ENCODE results near the gene BUD23. TPM values are rescaled to one million over a fixed set of nuclear protein-coding genes. Genes with fewer than 3 reads are reported as not detected.
A peak's percentile ranks its signal among the peaks of the same experiment; 100 is the strongest.

BUD23 gene
- total and polyA plus RNA-seq, 4 experiments from 2014 or later: 54.3 to 187 (median 87.5) TPM

DNA sequence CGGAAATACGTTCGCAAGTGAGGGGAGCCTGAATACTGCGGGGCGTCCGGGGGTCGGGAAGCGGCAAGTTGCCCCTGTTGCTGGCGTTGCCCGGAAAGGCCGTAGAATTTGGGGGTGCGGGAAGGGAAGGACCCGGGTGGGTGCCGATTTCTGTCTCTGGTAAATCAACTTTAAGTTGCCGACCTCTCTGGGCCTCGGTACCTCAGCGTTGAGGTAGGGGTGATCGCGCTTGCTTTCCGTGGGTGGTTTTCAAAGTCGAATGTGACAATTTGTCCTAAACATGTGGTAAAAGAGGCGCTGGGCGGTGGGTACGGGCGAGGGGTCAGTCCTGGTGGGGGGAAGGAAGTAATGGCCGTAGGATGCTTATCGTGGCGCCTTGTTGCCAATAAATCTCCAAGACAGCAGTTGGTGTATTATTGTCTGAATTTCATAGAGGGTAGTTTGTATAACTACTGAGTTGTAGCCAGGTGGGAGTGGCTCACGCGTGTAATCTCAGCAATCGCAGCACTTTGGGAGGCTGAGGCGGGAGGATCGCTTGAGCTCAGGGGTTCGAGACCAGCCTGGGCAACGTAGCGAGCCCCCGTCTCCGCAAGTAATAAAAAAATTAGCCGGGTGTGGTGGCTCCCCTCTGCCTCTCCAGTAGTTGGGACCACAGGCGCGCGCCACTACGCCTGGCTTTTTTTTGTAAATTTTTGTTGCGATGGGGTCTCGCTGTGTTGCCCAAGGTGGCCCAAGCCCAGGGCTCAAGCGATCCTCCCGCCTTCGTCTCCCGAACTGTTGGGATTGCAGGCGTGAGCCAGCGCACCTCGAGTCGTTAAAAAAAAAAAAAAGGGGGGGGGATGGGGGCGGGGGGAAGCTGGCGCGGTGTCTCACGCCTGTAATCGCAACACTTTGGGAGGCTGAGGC lies 644 bp downstream of the BUD23 start:
- Histone ChIP-seq H3K4me3 (ENCODE audit: low read length in 2 of 2) (peak overlapping the region; percentile 89 to 98), H3K27me3 (ENCODE audit: insufficient read depth, low read length) (no peaks in the 10 kb centered on the region), H3K9me3 (ENCODE audit: control insufficient read depth in 1 of 2, low read length in 2 of 2) (no peaks in the 10 kb centered on the region), H3K4me1 (ENCODE audit: insufficient read depth, low read length) (peaks cover 28% of the 10 kb centered on the region), H3K36me3 (ENCODE audit: insufficient read depth, low read length) (peaks cover 18% of the 10 kb centered on the region), H3K27ac (ENCODE audit: low read depth, low read length) (peak overlapping the region; percentile 78)
- intact Hi-C loops (cut with micrococcal nuclease): loop anchor here (1.0 kb wide), 5 partner anchors 17 to 127 kb away; partner anchors contain the start of genes ABHD11, BCL7B, TBL2 and VPS37D
- peaks cover 0 to 1% (median 0%) of the 10 kb centered on the region in 8 donors for H3K9me3 Mint-ChIP-seq
- no peaks in the 10 kb centered on the region for H3K27me3 Mint-ChIP-seq
- ChIA-PET POLR2A (ENCODE audit: partially characterized antibody) (interaction anchor here (1.0 to 1.3 kb wide), 3 partner anchors 16 to 34 kb away, joined by 3 to 4 read pairs (median 3); no protein-coding TSS in a partner anchor), CTCF (ENCODE audit: partially characterized antibody) (no interaction called here)
- H3K4me3 Mint-ChIP-seq: peak overlapping the region; percentile 94 to 99 (median 96)
- H3K4me1 Mint-ChIP-seq: peaks cover 19 to 47% (median 31%) of the 10 kb centered on the region in 4 donors
- no peak for DNase-seq
- H3K36me3 Mint-ChIP-seq: peaks cover 19 to 37% of the 10 kb centered on the region in 2 donors
- peak overlapping the region; percentile 94 to 97 (median 95) for H3K27ac Mint-ChIP-seq

DNA sequence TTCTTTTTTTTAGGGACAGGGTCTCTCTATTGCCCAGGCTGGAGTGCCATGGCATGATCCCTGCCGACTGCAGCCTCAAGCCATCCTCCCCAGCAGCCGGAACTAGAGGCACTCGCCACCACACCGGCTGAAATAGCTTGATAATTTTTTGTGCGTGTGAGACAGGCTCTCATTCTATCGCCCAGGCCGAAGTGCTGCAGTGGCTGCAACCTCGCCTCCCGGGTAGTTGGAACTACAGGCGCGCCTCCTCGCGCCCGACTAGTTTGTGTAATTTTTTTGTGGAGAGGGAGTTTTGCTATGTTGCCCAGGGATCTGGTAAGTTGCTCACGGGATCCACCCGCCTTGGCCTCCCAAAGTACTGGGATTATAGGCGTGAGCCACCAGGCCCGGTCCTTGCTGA lies 1.9 kb downstream of the BUD23 start:
- peaks cover 28% of the 10 kb centered on the region for H3K4me1 ChIP-seq (ENCODE audit: insufficient read depth, low read length)
- H3K27me3 Mint-ChIP-seq: no peaks in the 10 kb centered on the region
- ChIA-PET CTCF (ENCODE audit: partially characterized antibody) (no interaction called here), POLR2A (ENCODE audit: partially characterized antibody) (no interaction called here)
- H3K4me3 ChIP-seq (ENCODE audit: low read length in 2 of 2): no peak overlapping the region
- peaks cover 26% of the 10 kb centered on the region for H3K36me3 ChIP-seq (ENCODE audit: insufficient read depth, low read length)
- H3K4me1 Mint-ChIP-seq: peaks cover 20 to 47% (median 34%) of the 10 kb centered on the region in 4 donors
- peaks cover 26 to 45% of the 10 kb centered on the region in 2 donors for H3K36me3 Mint-ChIP-seq
- no peaks in the 10 kb centered on the region for H3K9me3 ChIP-seq (ENCODE audit: control insufficient read depth in 1 of 2, low read length in 2 of 2)
- intact Hi-C loops (cut with micrococcal nuclease): no loop called here
- H3K27ac ChIP-seq (ENCODE audit: low read depth, low read length): no peak overlapping the region
- H3K9me3 Mint-ChIP-seq: peaks cover 0 to 1% (median 0%) of the 10 kb centered on the region in 8 donors
- H3K27ac Mint-ChIP-seq: peak overlapping the region in 1 of 7 donors; percentile 50
- H3K27me3 ChIP-seq (ENCODE audit: insufficient read depth, low read length): no peaks in the 10 kb centered on the region
- no peak for DNase-seq
- peak overlapping the region in 6 of 8 donors; percentile 26 to 77 (median 64) for H3K4me3 Mint-ChIP-seq

DNA sequence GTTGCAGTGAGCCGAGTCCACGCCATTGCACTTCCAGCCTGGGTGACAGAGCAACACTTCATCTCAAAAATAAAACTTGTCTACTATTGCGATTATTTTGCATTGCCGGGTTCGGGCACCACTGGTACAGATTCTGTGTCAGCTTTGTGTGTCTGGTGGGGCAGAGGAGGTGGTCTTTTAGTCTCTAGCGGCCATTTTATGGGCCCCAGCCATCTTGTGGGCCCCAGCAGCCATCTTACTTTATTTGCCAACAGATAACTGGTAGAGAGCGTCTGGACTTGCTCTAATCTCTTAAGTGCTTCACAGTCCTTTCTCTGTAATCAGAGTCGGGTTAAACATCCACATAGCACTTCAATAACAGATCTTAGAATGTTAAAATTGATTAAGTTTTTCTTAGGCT lies 4.9 kb downstream of the BUD23 start:
- peaks cover 46 to 60% of the 10 kb centered on the region in 2 donors for H3K36me3 Mint-ChIP-seq
- no peaks in the 10 kb centered on the region for H3K27me3 Mint-ChIP-seq
- Histone ChIP-seq H3K4me1 (ENCODE audit: insufficient read depth, low read length) (peaks cover 6% of the 10 kb centered on the region), H3K4me3 (ENCODE audit: low read length in 2 of 2) (no peak overlapping the region), H3K27me3 (ENCODE audit: insufficient read depth, low read length) (no peaks in the 10 kb centered on the region), H3K27ac (ENCODE audit: low read depth, low read length) (no peak overlapping the region), H3K36me3 (ENCODE audit: insufficient read depth, low read length) (peaks cover 51% of the 10 kb centered on the region), H3K9me3 (ENCODE audit: control insufficient read depth in 1 of 2, low read length in 2 of 2) (no peaks in the 10 kb centered on the region)
- POLR2A ChIA-PET (ENCODE audit: partially characterized antibody): no interaction called here
- H3K4me1 Mint-ChIP-seq: peaks cover 6 to 27% (median 16%) of the 10 kb centered on the region in 4 donors
- DNase-seq: no peak
- peak overlapping the region in 1 of 8 donors; percentile 31 for H3K4me3 Mint-ChIP-seq
- H3K27ac Mint-ChIP-seq: peak overlapping the region in 1 of 7 donors; percentile 60
- CTCF ChIA-PET (ENCODE audit: partially characterized antibody): no interaction called here
- H3K9me3 Mint-ChIP-seq: peaks cover 0 to 1% (median 0%) of the 10 kb centered on the region in 8 donors
- intact Hi-C loops (cut with micrococcal nuclease): no loop called here

DNA sequence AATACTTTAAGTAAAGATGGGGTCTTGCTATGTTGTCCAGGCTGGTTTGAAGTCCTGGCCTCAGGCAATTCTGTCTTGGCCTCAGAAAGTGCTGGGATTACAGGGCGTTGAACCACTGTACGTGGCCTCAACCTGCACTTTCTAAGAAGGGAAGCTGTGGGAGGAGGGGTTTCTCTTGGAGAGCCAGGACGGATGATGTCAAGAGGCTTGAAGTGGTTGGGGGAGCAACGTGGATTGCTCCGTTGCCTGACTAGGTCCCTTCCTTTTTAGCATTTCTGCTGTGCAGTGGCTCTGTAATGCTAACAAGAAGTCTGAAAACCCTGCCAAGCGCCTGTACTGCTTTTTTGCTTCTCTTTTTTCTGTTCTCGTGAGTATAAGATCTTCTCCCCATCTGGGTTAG lies 7.2 kb downstream of the BUD23 start:
- Histone ChIP-seq H3K9me3 (ENCODE audit: control insufficient read depth in 1 of 2, low read length in 2 of 2) (no peaks in the 10 kb centered on the region), H3K4me3 (ENCODE audit: low read length in 2 of 2) (no peak overlapping the region), H3K27ac (ENCODE audit: low read depth, low read length) (no peak overlapping the region), H3K36me3 (ENCODE audit: insufficient read depth, low read length) (peaks cover 72% of the 10 kb centered on the region), H3K4me1 (ENCODE audit: insufficient read depth, low read length) (no peaks in the 10 kb centered on the region), H3K27me3 (ENCODE audit: insufficient read depth, low read length) (no peaks in the 10 kb centered on the region)
- CTCF ChIA-PET (ENCODE audit: partially characterized antibody): no interaction called here
- peaks cover 57 to 64% of the 10 kb centered on the region in 2 donors for H3K36me3 Mint-ChIP-seq
- H3K9me3 Mint-ChIP-seq: peaks cover 0 to 1% (median 0%) of the 10 kb centered on the region in 8 donors
- H3K27ac Mint-ChIP-seq: peak overlapping the region in 1 of 7 donors; percentile 3
- no peak overlapping the region for H3K4me3 Mint-ChIP-seq
- H3K4me1 Mint-ChIP-seq: peaks cover 5 to 13% (median 9%) of the 10 kb centered on the region in 4 donors
- H3K27me3 Mint-ChIP-seq: no peaks in the 10 kb centered on the region
- intact Hi-C loops (cut with micrococcal nuclease): no loop called here
- no peak for DNase-seq
- POLR2A ChIA-PET (ENCODE audit: partially characterized antibody): interaction anchor here (0.7 kb wide), 1 partner anchor 23 kb away, joined by 3 read pairs; the partner anchor contains the start of gene VPS37D

DNA sequence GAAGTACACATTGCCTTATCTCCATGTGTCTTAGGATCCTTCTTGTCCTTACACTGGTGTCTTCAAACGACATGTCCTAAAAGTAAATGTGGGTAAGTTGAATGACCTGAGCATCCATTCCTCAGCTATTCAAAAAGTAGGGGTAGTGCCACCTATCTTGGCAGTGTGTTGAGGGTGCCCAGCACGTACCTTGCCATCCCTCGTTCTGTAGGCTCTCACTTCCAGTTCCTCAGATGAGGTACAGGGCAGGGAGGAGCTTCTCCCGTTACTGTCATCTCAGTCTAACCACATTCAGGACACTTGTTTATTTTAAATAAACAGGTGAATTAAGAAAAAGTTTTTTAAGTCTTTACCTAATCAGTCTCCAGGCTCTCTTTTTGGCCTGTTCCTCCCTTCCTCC lies 13.0 kb downstream of the BUD23 start:
- POLR2A ChIA-PET (ENCODE audit: partially characterized antibody): no interaction called here
- intact Hi-C loops (cut with micrococcal nuclease): no loop called here
- H3K27ac Mint-ChIP-seq: peak overlapping the region in 1 of 7 donors; percentile 7
- H3K27me3 Mint-ChIP-seq: no peaks in the 10 kb centered on the region
- no peaks in the 10 kb centered on the region for H3K4me1 ChIP-seq (ENCODE audit: insufficient read depth, low read length)
- peaks cover 52 to 59% of the 10 kb centered on the region in 2 donors for H3K36me3 Mint-ChIP-seq
- H3K27ac ChIP-seq (ENCODE audit: low read depth, low read length): no peak overlapping the region
- no peak overlapping the region for H3K4me3 Mint-ChIP-seq
- CTCF ChIA-PET (ENCODE audit: partially characterized antibody): interaction anchor here (0.9 to 1.7 kb wide), 2 partner anchors 11 to 29 kb away, joined by 3 to 6 read pairs; no protein-coding TSS in a partner anchor
- H3K27me3 ChIP-seq (ENCODE audit: insufficient read depth, low read length): no peaks in the 10 kb centered on the region
- peaks cover 0 to 2% (median under 1%) of the 10 kb centered on the region in 4 donors for H3K4me1 Mint-ChIP-seq
- no peak for DNase-seq
- no peak overlapping the region for H3K4me3 ChIP-seq (ENCODE audit: low read length in 2 of 2)
- H3K36me3 ChIP-seq (ENCODE audit: insufficient read depth, low read length): peaks cover 75% of the 10 kb centered on the region
- peaks cover 0 to 3% (median 0%) of the 10 kb centered on the region in 8 donors for H3K9me3 Mint-ChIP-seq
- H3K9me3 ChIP-seq (ENCODE audit: control insufficient read depth in 1 of 2, low read length in 2 of 2): no peaks in the 10 kb centered on the region

DNA sequence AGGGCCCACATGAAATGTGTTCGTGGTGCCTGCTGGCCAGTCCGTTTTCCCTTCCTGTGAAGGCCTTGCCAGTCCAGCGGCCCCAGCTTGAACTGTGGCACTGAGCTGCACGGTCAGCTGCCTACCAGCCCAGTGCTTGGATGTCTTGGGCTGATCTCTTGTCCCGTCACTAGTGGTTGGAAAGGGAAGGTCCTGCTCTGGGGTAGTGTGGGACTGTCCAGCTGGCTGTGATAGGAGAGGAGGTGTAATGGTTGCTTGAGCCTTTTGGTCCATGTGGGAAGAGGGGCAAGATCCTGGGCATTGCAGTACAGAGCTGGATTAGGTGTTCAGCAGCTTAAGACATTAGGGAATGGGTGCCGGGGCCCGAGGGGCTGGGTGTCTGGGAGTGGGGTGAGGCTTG lies 15.0 kb downstream of the BUD23 start:
- Mint-ChIP-seq H3K36me3 (peaks cover 39 to 58% of the 10 kb centered on the region in 2 donors), H3K9me3 (peaks cover 0 to 3% (median 0%) of the 10 kb centered on the region in 8 donors), H3K4me1 (peaks cover 0 to 4% (median 3%) of the 10 kb centered on the region in 4 donors), H3K27ac (no peak overlapping the region), H3K27me3 (no peaks in the 10 kb centered on the region), H3K4me3 (no peak overlapping the region)
- DNase-seq: no peak
- Histone ChIP-seq H3K36me3 (ENCODE audit: insufficient read depth, low read length) (peaks cover 55% of the 10 kb centered on the region), H3K4me3 (ENCODE audit: low read length in 2 of 2) (no peak overlapping the region), H3K4me1 (ENCODE audit: insufficient read depth, low read length) (no peaks in the 10 kb centered on the region), H3K27me3 (ENCODE audit: insufficient read depth, low read length) (no peaks in the 10 kb centered on the region), H3K9me3 (ENCODE audit: control insufficient read depth in 1 of 2, low read length in 2 of 2) (no peaks in the 10 kb centered on the region), H3K27ac (ENCODE audit: low read depth, low read length) (no peak overlapping the region)
- intact Hi-C loops (cut with micrococcal nuclease): no loop called here
- ChIA-PET CTCF (ENCODE audit: partially characterized antibody) (interaction anchor here (0.5 to 1.9 kb wide), 4 partner anchors 33 to 94 kb away, joined by 3 to 6 read pairs (median 4); no protein-coding TSS in a partner anchor), POLR2A (ENCODE audit: partially characterized antibody) (no interaction called here)

DNA sequence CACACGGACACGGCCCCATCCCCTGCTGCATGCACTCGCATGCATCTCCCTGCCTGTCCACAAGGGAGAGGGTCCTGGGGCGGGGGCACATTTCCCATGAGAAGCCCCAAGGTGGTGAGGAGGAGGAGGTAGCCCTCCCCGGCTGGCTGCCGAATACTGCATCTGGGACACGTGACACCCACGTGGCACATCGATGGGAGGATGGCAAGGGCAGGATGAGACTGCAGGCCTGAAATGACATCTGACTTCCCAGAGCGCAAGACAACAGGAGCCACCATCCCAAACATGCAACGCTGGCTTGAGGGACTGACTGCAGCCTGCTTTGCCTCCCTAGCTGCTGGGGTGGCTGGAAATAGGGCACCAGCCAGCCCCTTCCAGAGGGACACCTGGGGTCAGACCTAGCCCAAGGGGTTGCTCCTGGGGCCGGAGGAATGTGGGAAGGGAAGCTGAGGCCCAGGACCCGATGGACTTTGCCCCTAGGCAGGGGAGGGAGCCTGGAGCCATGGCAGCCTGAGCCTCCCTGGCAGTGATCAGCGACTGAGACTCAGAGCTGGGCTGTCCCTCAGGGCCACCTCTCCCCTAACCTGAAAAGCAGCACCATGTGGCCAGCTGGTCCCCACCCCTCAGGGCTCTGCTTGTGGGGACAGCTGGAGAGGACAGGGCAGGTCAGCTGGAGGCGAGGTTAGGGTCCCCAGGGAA lies 16.1 kb downstream of the BUD23 start:
- no peak for DNase-seq
- Mint-ChIP-seq H3K4me1 (peaks cover 0 to 4% (median 3%) of the 10 kb centered on the region in 4 donors), H3K27ac (no peak overlapping the region), H3K4me3 (no peak overlapping the region), H3K9me3 (peaks cover 0 to 3% (median 0%) of the 10 kb centered on the region in 8 donors), H3K36me3 (peaks cover 35 to 54% of the 10 kb centered on the region in 2 donors), H3K27me3 (no peaks in the 10 kb centered on the region)
- POLR2A ChIA-PET (ENCODE audit: partially characterized antibody): no interaction called here
- intact Hi-C loops (cut with micrococcal nuclease): no loop called here
- H3K9me3 ChIP-seq (ENCODE audit: control insufficient read depth in 1 of 2, low read length in 2 of 2): no peaks in the 10 kb centered on the region
- peaks cover 44% of the 10 kb centered on the region for H3K36me3 ChIP-seq (ENCODE audit: insufficient read depth, low read length)
- no peak overlapping the region for H3K27ac ChIP-seq (ENCODE audit: low read depth, low read length)
- CTCF ChIA-PET (ENCODE audit: partially characterized antibody): no interaction called here
- no peaks in the 10 kb centered on the region for H3K27me3 ChIP-seq (ENCODE audit: insufficient read depth, low read length)
- no peak overlapping the region for H3K4me3 ChIP-seq (ENCODE audit: low read length in 2 of 2)
- H3K4me1 ChIP-seq (ENCODE audit: insufficient read depth, low read length): peaks cover 6% of the 10 kb centered on the region

Measured in CD4-positive, alpha-beta memory T cell (primary cell).